ENCODE measurements around the gene DIABLO.

Gene DIABLO

DNA sequence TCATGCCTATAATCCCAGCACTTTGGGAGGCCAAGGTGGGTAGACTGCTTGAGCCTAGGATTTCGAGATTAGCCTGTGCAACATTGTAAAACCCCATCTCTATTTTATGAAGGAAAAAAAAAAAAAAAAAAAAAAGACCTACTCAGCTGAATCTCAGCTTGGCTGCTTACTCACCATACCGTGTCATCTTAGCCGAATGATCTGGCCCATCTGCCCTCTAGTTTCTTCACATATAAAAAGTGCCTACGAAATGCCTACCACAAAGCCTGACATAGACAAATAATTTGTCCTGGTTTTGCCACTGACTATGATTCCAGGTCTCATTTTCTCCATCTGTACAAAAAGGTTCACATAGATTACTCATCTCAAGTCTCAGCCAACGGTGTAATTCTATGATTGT lies 10.1 kb downstream of the DIABLO start:
- Histone ChIP-seq H3K36me3 (ENCODE audit: low read length) (peaks cover 28% of the 10 kb centered on the region), H3K4me2 (ENCODE audit: low read depth, low read length, poor library complexity, severe bottlenecking) (no peak overlapping the region), H3K4me3 (ENCODE audit: insufficient read depth, low read length, poor library complexity, severe bottlenecking) (no peak overlapping the region), H3K27ac (ENCODE audit: low read depth, low read length) (no peak overlapping the region), H2AFZ (ENCODE audit: low read depth, low read length, severe bottlenecking) (no peak overlapping the region), H3K9me3 (ENCODE audit: insufficient read depth, low read length) (no peaks in the 10 kb centered on the region), H3K9ac (ENCODE audit: low read length) (no peak overlapping the region), H3K9me2 (replicated peaks; ENCODE audit: insufficient read depth, low read length) (no peaks in the 10 kb centered on the region), H3K79me2 (ENCODE audit: insufficient read depth, low read length) (peaks cover 8% of the 10 kb centered on the region; the same call in 1 of the 2 replicates), H4K20me1 (ENCODE audit: low read depth, low read length) (no peaks in the 10 kb centered on the region), H3K27me3 (ENCODE audit: low read length) (no peaks in the 10 kb centered on the region), H3F3A (ENCODE audit: insufficient read depth) (0 out of 2 replicates have a peak, but pooled peaks cover 2% of the 10 kb centered on the region)
- TF ChIP-seq EZH2phosphoT487 (conservative IDR thresholded peaks at IDR 0.05; ENCODE audit: low read length) = no peak
- TF ChIP-seq, protein P1, sequence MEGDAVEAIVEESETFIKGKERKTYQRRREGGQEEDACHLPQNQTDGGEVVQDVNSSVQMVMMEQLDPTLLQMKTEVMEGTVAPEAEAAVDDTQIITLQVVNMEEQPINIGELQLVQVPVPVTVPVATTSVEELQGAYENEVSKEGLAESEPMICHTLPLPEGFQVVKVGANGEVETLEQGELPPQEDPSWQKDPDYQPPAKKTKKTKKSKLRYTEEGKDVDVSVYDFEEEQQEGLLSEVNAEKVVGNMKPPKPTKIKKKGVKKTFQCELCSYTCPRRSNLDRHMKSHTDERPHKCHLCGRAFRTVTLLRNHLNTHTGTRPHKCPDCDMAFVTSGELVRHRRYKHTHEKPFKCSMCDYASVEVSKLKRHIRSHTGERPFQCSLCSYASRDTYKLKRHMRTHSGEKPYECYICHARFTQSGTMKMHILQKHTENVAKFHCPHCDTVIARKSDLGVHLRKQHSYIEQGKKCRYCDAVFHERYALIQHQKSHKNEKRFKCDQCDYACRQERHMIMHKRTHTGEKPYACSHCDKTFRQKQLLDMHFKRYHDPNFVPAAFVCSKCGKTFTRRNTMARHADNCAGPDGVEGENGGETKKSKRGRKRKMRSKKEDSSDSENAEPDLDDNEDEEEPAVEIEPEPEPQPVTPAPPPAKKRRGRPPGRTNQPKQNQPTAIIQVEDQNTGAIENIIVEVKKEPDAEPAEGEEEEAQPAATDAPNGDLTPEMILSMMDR (IDR thresholded peaks at IDR 0.05; ENCODE audit: insufficient read depth, low read length, poor library complexity, severe bottlenecking) = no peak

DNA sequence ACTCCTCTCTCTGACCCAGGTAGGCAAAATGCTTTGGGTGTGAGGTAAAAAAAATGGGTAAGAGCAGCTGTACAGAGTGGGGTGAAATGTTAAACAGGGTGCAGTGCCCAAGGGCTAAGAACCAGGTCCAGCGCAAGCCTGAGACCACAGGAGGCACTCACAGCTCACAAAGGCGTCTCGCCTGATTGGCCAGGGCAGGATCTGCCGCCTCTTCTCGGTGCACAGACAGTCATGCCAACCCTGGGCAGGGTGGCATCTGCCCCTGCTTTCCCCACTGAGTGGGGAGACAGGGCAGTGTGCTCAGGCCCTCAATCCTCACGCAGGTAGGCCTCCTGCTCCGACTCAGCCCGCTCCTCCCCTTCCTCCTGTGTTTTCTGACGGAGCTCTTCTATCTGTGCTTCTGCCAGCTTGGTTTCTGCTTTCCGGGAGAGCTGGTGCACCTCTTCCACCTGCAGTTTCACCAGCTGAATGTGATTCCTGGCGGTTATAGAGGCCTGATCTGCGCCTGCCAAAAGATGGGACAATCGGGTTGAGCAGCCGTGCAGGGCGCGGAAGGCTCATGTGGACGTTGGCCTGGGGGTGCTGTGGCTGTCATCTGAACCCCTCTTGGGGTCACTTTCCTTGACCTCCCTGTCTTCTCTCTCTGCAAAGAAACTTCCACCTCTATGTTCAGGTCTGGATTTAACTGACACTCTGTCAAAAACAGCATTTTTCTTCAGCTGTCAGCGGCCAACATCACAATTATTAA lies 17.6 kb downstream of the DIABLO start:
- Histone ChIP-seq H3K4me3 (ENCODE audit: insufficient read depth, low read length, poor library complexity, severe bottlenecking) (no peak overlapping the region), H3K79me2 (ENCODE audit: insufficient read depth, low read length) (no peaks in the 10 kb centered on the region), H2AFZ (ENCODE audit: low read depth, low read length, severe bottlenecking) (no peak overlapping the region), H3K9me2 (replicated peaks; ENCODE audit: insufficient read depth, low read length) (no peaks in the 10 kb centered on the region), H3K27ac (ENCODE audit: low read depth, low read length) (no peak overlapping the region), H3K9me3 (ENCODE audit: insufficient read depth, low read length) (no peaks in the 10 kb centered on the region), H3F3A (ENCODE audit: insufficient read depth) (no peaks in the 10 kb centered on the region; the same call in 1 of the 2 replicates), H3K4me2 (ENCODE audit: low read depth, low read length, poor library complexity, severe bottlenecking) (no peak overlapping the region), H3K9ac (ENCODE audit: low read length) (no peak overlapping the region), H3K36me3 (ENCODE audit: low read length) (peaks cover 16% of the 10 kb centered on the region; the same call in 1 of the 2 replicates), H3K27me3 (ENCODE audit: low read length) (no peaks in the 10 kb centered on the region), H4K20me1 (ENCODE audit: low read depth, low read length) (no peaks in the 10 kb centered on the region)
- TF ChIP-seq, protein P1 (IDR thresholded peaks at IDR 0.05; ENCODE audit: insufficient read depth, low read length, poor library complexity, severe bottlenecking) = no peak
- TF ChIP-seq EZH2phosphoT487 (conservative IDR thresholded peaks at IDR 0.05; ENCODE audit: low read length) = no peak

DNA sequence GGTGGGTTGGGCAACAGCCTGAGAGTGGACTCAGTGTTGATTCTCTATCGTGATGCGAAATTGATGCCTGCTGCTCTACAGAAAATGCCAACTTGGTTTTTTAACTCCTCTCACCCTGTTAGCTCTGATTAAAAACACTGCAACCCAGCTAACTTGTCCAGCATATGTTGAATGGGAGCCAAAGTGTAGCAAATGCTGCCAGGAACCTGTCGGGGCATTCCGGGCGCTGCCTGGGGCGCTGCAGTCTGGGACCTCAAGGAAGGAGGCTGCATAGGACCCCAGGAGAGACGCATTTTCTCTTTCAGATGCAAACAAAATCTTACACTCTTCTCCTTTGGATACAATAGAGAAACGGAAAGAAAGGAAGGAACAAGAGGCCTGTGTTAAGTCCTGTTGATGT lies 18.5 kb downstream of the DIABLO start:
- TF ChIP-seq EZH2phosphoT487 (conservative IDR thresholded peaks at IDR 0.05; ENCODE audit: low read length) = no peak
- TF ChIP-seq, protein P1 (IDR thresholded peaks at IDR 0.05; ENCODE audit: insufficient read depth, low read length, poor library complexity, severe bottlenecking) = no peak
- Histone ChIP-seq H4K20me1 (ENCODE audit: low read depth, low read length) (no peaks in the 10 kb centered on the region), H3K4me2 (ENCODE audit: low read depth, low read length, poor library complexity, severe bottlenecking) (no peak overlapping the region), H3K79me2 (ENCODE audit: insufficient read depth, low read length) (no peaks in the 10 kb centered on the region), H3K27ac (ENCODE audit: low read depth, low read length) (no peak overlapping the region), H3K9ac (ENCODE audit: low read length) (no peak overlapping the region), H3K36me3 (ENCODE audit: low read length) (peaks cover 16% of the 10 kb centered on the region; the same call in 1 of the 2 replicates), H3K9me2 (replicated peaks; ENCODE audit: insufficient read depth, low read length) (no peaks in the 10 kb centered on the region), H2AFZ (ENCODE audit: low read depth, low read length, severe bottlenecking) (no peak overlapping the region), H3F3A (ENCODE audit: insufficient read depth) (no peaks in the 10 kb centered on the region; the same call in 1 of the 2 replicates), H3K9me3 (ENCODE audit: insufficient read depth, low read length) (no peaks in the 10 kb centered on the region), H3K27me3 (ENCODE audit: low read length) (no peaks in the 10 kb centered on the region), H3K4me3 (ENCODE audit: insufficient read depth, low read length, poor library complexity, severe bottlenecking) (no peak overlapping the region)
